HepG2 (cell line): ENCODE results near the gene CYP2A6. TPM values are rescaled to one million over a fixed set of nuclear protein-coding genes. Genes with fewer than 3 reads are reported as not detected.

Source experiments
- GABPA ChIP-seq, 2 experiments: IDR thresholded peaks; 2 replicates each; pipeline ENCODE4 v1.6.1; 2011 to 2016; ENCODE audit warnings: low read depth in 2 of 2, low read length in 1 of 2, missing biosample characterization in 1 of 2, missing genetic modification characterization in 1 of 2
- HHEX ChIP-seq: IDR thresholded peaks from 2 replicates; pipeline ENCODE4 v1.6.1; 2016; ENCODE audit warnings: control low read depth
- IKZF4 ChIP-seq: sonication (generic); formaldehyde crosslinking; IDR thresholded peaks from 2 replicates; pipeline ENCODE4 v1.5.1; 2020; ENCODE audit warnings: borderline replicate concordance, mild to moderate bottlenecking, low read depth, missing genetic modification reagents; ENCODE audit errors: not compliant biosample characterization
- IRF2 ChIP-seq: IDR thresholded peaks from 2 replicates; pipeline ENCODE4 v1.6.1; 2018; ENCODE audit warnings: missing genetic modification reagents, missing compliant biosample characterization
- MEIS2 ChIP-seq: sonication (generic); formaldehyde crosslinking; IDR thresholded peaks from 2 replicates; pipeline ENCODE4 v1.9.0; 2021; ENCODE audit warnings: mild to moderate bottlenecking, missing genetic modification reagents
- RCOR2 ChIP-seq: IDR thresholded peaks from 2 replicates; pipeline ENCODE4 v1.6.1; 2016; ENCODE audit warnings: missing biosample characterization, missing genetic modification reagents
- SMYD3 ChIP-seq: sonication (generic); formaldehyde crosslinking; IDR thresholded peaks from 2 replicates; pipeline ENCODE4 v1.8.1; 2023; ENCODE audit warnings: mild to moderate bottlenecking, missing genetic modification reagents
- TBX3 ChIP-seq: fragments of 450-650 bp; IDR thresholded peaks from 2 replicates; pipeline ENCODE4 v1.6.1; 2017; ENCODE audit warnings: antibody characterized with exemption, mild to moderate bottlenecking, inconsistent platforms, borderline replicate concordance
- ZNF333 ChIP-seq: sonication (generic); formaldehyde crosslinking; IDR thresholded peaks from 2 replicates; pipeline ENCODE4 v1.4.0; 2020; ENCODE audit warnings: mild to moderate bottlenecking, missing genetic modification reagents, borderline replicate concordance
- ZNF619 ChIP-seq: sonication (generic); formaldehyde crosslinking; IDR thresholded peaks from 2 replicates; pipeline ENCODE4 v1.4.0; 2020; ENCODE audit warnings: mild to moderate bottlenecking, missing genetic modification reagents
- ZNF724P ChIP-seq: sonication (generic); formaldehyde crosslinking; IDR thresholded peaks from 2 replicates; pipeline ENCODE4 v1.8.0; 2022; ENCODE audit warnings: missing genetic modification reagents, borderline replicate concordance
- ZNF746 ChIP-seq: sonication (generic); formaldehyde crosslinking; IDR thresholded peaks from 2 replicates; pipeline ENCODE4 v1.8.0; 2022; ENCODE audit warnings: mild to moderate bottlenecking, missing genetic modification reagents
- polyA plus RNA-seq, 8 experiments: library from polyadenylated mRNA; depleted of rRNA in 3 of 8; stranded (reverse) in 7 of 8; unstranded in 1 of 8; fragments of >200 nt; fragmentation: Illumina TruSeq in 4 of 8; extraction: Trizol in 4 of 8; gene quantifications; 2 replicates each; pipeline versions ENCODE4 v1.2.1 to v1.2.3, GENCODE V29; 2011 to 2016; ENCODE audit warnings: low read depth in 4 of 8, missing spikeins in 1 of 8, mixed read lengths in 1 of 8; ENCODE audit not compliant: insufficient read depth in 1 of 8
- total RNA-seq, 5 experiments: library from RNA; depleted of rRNA; stranded (reverse); fragments of >200 nt; fragmentation: Illumina TruSeq; extraction: Trizol; gene quantifications; 2 replicates each; pipeline ENCODE4 v1.2.3, GENCODE V29; 2016; ENCODE audit warnings: low read depth in 1 of 5
- TF ChIP-seq, protein P1 (sequence below): IDR thresholded peaks from 2 replicates; pipeline ENCODE4 v1.6.1; 2016; ENCODE audit warnings: control low read depth
- TF ChIP-seq, protein P2 (sequence below): sonication (generic); formaldehyde crosslinking; conservative IDR thresholded peaks from 2 replicates; pipeline ENCODE4 v1.4.0; 2020; ENCODE audit warnings: missing genetic modification reagents
- TF ChIP-seq, protein P3 (sequence below): sonication (generic); formaldehyde crosslinking; IDR thresholded peaks from 2 replicates; pipeline ENCODE4 v1.4.0; 2020; ENCODE audit warnings: low read depth, mild to moderate bottlenecking, missing genetic modification reagents
- TF ChIP-seq, protein P4 (sequence below): sonication (generic); formaldehyde crosslinking; IDR thresholded peaks from 2 replicates; pipeline ENCODE4 v1.8.1; 2023; ENCODE audit warnings: missing genetic modification reagents, inconsistent platforms, borderline replicate concordance
- TF ChIP-seq, protein P5 (sequence below): IDR thresholded peaks from 2 replicates; pipeline ENCODE4 v1.6.1; 2016; ENCODE audit warnings: low read depth
- TF ChIP-seq, protein P6 (sequence below): sonication (generic); formaldehyde crosslinking; IDR thresholded peaks from 2 replicates; pipeline ENCODE4 v1.4.0; 2020; ENCODE audit warnings: low read depth, missing genetic modification reagents

CYP2A6 gene
- total and polyA plus RNA-seq, 2 of the 13 experiments (the other 11 are each of a cell fraction or from before 2014, with no cell fraction given), result not detected

DNA sequence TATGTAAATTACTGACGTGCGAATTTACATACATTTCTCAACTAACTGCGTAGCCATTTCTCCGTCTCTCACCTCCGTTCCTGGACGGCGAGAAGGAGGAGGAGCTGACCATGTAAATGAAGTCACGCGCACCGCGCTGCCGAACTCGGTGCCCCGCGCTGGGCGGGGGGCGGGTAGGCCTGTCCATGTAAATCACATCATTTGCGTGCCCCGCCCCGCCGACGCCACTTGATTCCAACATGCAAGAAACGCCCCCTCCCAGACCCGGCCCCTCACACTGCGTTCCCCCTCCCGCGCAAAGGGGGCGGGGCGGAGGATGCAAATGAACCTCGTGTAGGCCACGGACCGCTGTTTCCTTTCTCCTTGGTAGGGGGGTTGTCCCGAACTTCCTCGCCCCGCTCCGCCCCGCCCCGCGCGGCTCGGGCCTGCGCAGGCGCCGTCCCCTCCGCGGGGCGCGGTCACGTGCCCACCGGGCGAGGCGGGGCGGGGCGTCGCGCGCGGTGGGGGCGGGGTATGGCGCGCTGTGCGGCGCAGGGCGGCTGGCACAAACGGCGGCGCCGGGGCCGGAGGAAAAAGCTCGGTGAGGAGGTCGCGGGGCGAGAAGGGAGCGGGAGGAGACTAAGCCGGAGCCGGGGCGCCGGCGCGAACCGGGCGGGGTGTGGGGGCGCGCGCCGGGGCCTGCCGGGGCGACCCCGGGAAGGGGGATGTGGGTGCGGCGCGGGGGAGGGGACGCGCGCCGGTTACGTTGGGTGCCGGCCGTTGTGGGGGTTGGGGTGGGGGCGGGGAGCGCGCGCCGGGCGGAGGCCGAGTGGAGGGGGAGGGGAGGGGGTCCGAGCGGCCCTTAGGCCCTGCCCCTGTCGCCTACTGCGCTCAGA lies 51.3 kb downstream of the CYP2A6 start, which contains the start of gene EGLN2 (continued):
- TF ChIP-seq MEIS2 (CRISPR knock-in tag), result no peak
- TF ChIP-seq SMYD3, result no peak
- TF ChIP-seq HHEX (CRISPR knock-in tag), result no peak
- no peak for TF ChIP-seq ZNF333
- TF ChIP-seq, protein P1, sequence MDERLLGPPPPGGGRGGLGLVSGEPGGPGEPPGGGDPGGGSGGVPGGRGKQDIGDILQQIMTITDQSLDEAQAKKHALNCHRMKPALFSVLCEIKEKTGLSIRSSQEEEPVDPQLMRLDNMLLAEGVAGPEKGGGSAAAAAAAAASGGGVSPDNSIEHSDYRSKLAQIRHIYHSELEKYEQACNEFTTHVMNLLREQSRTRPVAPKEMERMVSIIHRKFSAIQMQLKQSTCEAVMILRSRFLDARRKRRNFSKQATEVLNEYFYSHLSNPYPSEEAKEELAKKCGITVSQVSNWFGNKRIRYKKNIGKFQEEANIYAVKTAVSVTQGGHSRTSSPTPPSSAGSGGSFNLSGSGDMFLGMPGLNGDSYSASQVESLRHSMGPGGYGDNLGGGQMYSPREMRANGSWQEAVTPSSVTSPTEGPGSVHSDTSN (CRISPR knock-in tag), result no peak
- TF ChIP-seq ZNF746 (CRISPR knock-in tag), result no peak
- TF ChIP-seq, protein P2, sequence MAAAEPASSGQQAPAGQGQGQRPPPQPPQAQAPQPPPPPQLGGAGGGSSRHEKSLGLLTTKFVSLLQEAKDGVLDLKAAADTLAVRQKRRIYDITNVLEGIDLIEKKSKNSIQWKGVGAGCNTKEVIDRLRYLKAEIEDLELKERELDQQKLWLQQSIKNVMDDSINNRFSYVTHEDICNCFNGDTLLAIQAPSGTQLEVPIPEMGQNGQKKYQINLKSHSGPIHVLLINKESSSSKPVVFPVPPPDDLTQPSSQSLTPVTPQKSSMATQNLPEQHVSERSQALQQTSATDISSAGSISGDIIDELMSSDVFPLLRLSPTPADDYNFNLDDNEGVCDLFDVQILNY, result no peak
- no peak for TF ChIP-seq RCOR2 (CRISPR knock-in tag)
- TF ChIP-seq, protein P3, sequence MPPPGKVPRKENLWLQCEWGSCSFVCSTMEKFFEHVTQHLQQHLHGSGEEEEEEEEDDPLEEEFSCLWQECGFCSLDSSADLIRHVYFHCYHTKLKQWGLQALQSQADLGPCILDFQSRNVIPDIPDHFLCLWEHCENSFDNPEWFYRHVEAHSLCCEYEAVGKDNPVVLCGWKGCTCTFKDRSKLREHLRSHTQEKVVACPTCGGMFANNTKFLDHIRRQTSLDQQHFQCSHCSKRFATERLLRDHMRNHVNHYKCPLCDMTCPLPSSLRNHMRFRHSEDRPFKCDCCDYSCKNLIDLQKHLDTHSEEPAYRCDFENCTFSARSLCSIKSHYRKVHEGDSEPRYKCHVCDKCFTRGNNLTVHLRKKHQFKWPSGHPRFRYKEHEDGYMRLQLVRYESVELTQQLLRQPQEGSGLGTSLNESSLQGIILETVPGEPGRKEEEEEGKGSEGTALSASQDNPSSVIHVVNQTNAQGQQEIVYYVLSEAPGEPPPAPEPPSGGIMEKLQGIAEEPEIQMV, result no peak
- TF ChIP-seq, protein P4, sequence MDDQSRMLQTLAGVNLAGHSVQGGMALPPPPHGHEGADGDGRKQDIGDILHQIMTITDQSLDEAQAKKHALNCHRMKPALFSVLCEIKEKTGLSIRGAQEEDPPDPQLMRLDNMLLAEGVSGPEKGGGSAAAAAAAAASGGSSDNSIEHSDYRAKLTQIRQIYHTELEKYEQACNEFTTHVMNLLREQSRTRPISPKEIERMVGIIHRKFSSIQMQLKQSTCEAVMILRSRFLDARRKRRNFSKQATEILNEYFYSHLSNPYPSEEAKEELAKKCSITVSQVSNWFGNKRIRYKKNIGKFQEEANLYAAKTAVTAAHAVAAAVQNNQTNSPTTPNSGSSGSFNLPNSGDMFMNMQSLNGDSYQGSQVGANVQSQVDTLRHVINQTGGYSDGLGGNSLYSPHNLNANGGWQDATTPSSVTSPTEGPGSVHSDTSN (CRISPR knock-in tag), result no peak
- TF ChIP-seq TBX3, result no peak
- TF ChIP-seq, protein P5, sequence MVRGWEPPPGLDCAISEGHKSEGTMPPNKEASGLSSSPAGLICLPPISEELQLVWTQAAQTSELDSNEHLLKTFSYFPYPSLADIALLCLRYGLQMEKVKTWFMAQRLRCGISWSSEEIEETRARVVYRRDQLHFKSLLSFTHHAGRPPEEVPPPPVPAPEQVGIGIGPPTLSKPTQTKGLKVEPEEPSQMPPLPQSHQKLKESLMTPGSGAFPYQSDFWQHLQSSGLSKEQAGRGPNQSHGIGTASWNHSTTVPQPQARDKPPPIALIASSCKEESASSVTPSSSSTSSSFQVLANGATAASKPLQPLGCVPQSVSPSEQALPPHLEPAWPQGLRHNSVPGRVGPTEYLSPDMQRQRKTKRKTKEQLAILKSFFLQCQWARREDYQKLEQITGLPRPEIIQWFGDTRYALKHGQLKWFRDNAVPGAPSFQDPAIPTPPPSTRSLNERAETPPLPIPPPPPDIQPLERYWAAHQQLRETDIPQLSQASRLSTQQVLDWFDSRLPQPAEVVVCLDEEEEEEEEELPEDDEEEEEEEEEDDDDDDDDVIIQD (CRISPR knock-in tag), result peak; percentile 29; the same call in 1 of the 2 replicates
- no peak for TF ChIP-seq IRF2
- TF ChIP-seq ZNF619, result no peak
- no peak for TF ChIP-seq IKZF4 (CRISPR knock-in tag)
- no peak; the same call in 1 of the 2 replicates for TF ChIP-seq GABPA (IDR thresholded peaks at IDR 0.05; ENCODE audit: low read depth, low read length)
- peak; percentile 42; the same call in 1 of the 2 replicates for TF ChIP-seq GABPA (CRISPR knock-in tag; IDR thresholded peaks at IDR 0.05; ENCODE audit: low read depth)
- no peak for TF ChIP-seq ZNF724P (CRISPR knock-in tag)
- TF ChIP-seq, protein P6, sequence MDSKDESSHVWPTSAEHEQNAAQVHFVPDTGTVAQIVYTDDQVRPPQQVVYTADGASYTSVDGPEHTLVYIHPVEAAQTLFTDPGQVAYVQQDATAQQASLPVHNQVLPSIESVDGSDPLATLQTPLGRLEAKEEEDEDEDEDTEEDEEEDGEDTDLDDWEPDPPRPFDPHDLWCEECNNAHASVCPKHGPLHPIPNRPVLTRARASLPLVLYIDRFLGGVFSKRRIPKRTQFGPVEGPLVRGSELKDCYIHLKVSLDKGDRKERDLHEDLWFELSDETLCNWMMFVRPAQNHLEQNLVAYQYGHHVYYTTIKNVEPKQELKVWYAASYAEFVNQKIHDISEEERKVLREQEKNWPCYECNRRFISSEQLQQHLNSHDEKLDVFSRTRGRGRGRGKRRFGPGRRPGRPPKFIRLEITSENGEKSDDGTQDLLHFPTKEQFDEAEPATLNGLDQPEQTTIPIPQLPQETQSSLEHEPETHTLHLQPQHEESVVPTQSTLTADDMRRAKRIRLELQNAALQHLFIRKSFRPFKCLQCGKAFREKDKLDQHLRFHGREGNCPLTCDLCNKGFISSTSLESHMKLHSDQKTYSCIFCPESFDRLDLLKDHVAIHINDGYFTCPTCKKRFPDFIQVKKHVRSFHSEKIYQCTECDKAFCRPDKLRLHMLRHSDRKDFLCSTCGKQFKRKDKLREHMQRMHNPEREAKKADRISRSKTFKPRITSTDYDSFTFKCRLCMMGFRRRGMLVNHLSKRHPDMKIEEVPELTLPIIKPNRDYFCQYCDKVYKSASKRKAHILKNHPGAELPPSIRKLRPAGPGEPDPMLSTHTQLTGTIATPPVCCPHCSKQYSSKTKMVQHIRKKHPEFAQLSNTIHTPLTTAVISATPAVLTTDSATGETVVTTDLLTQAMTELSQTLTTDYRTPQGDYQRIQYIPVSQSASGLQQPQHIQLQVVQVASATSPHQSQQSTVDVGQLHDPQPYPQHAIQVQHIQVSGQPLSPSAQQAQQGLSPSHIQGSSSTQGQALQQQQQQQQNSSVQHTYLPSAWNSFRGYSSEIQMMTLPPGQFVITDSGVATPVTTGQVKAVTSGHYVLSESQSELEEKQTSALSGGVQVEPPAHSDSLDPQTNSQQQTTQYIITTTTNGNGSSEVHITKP (CRISPR knock-in tag), result 0 out of 2 replicates have a peak, but pooled peaks have one; percentile 36
